NCI-H82 (cell line): ENCODE results near the gene GOLM1.
A peak's percentile ranks its signal among the peaks of the same experiment; 100 is the strongest.
"Not testable (repeated sequence)": the region's sequence is repeated elsewhere in the genome, so short reads cannot be mapped to it uniquely, and the experiment has no call there.

Experiments
- DNase-seq: peaks from one replicate; lab custom pipeline; 2025; lab: John Stamatoyannopoulos, UW

GOLM1 gene

DNA sequence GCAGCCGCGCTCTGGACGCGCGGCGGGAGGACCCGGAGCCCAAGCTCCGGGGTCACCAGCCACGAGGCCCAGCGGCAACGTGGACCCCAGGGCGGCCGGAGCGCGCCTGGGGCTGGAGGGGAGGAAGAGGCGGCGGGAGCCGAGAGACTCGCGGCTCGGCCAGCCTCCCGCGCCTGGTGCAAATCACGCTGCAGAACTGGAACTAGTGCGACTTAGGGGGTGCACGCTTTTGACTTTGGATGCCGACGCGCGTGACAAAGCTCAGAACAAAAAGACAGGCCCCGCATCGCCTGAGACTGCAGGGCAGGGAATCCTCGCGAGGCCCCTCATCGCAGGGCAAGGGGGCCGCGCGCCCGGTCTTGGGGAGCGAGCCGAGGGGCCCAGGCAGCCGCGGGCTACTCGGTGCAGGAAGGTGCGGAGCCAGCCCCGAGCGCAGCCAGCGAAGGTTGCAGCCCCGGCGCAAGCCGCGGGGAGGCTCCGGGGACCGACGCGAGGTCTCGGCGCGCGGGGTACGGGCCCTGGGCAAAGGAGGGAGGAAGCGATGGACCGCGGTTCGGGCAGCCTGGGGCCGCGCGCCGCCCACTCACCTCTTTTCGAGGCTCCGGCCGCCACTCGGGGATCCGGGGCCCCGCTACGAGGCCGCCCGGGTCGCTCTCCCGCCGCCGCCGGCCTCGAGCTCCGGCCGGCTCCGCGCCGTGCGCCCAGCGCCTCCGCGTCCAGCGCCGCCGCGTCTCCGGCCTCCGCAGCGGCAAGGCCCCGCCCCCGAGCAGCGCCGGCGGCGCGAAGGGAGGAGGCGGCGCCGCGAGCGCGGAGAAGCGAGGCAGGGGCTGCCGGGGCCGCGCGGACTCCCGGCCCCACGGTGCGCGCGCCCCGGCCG lies at the start of gene GOLM1:
Gene GOLM1, minus strand, starts transcription at position 735 of the 877 bp plus-strand sequence. CDS start 20,238 bp downstream, outside the sequence.
- peak; percentile 69 for DNase-seq

DNA sequence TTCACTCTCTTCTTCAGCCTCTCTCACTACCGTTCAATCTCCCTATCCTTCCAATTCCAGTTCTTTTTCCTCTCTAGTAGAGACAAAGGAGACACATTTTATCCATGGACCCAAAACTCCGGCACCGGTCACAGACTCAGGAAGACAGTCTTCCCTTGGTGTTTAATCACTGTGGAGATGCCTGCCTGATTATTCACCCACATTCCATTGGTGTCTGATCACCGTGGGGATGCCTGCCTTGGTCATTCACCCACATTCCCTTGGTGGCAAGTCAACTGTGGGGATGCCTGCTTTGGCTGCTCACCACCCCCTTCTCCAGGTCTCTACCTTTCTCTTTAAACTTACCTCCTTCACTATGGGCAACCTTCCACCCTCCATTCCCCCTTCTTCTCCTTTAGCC lies 47.3 kb upstream of the GOLM1 start:
- DNase-seq = not testable (repeated sequence)

- not testable (repeated sequence) for DNase-seq
These were observed 46.6 kb upstream of the GOLM1 start for GRCh38 chr9:86145960-86146359.

- no peak for DNase-seq
These were observed 43.6 kb upstream of the GOLM1 start for GRCh38 chr9:86142973-86143372.

DNA sequence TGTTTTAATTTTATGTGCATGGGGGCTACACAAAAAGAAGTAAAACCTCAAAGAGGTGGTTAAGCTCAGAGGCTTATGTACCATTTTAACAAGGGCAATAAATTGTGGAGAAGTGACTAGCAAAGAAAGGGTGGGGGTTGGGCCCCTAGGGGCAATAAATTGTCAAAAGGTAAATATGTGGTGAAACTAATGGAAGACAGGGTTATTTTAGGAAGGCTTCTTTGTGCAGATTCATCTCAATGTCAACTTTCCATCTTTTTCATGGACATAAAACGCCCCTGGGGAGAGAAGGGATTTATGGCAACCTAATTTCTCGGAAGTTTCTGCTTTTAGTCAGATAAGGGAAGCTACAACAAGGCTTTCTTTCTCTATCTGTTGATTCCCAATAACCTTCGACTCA lies 42.5 kb upstream of the GOLM1 start:
- DNase-seq = no peak

DNA sequence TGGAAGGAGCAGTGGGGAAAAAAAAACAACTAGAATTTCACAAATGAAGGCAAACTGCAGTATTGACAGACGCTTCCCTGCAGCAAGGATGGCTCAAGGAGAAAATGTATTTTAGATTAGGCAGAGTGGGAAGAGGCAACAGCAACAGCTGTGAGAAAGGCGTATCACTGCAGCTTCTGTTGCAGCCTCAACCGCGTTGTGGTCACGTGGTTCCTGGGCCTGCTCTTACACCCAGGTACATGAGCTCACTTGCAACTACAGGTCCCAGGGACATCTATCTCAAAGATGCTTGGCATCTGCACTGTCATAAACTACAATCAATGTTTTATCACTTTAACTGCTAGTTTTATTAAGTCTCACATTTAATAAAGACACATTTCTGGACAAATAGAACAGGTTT lies 36.0 kb upstream of the GOLM1 start:
- DNase-seq = peak; percentile 39

DNA sequence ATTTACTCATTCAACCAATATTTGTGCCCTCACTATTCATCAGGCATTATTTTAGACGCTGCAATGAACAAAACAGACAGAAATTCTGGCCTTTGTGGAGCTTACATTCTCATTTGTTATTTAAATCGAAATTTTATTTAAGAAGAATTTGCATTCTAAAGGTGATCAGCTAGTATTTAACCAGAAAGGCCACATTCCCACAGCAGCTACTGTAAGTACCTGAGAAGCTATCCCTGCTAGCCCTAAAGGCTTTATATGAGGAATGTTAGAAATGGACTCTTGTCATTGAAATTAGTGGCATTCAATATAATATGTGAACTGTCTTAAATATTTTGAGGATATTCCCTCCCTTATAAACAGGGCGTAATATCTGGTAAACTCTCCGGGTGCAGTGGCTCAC lies 35.0 kb upstream of the GOLM1 start:
- no peak for DNase-seq

GRCh38 chr9:86128235-86128822 lies 29.0 kb upstream of the GOLM1 start:
- DNase-seq = no peak

- DNase-seq = no peak
These were observed 27.9 kb upstream of the GOLM1 start for GRCh38 chr9:86126998-86127972.

DNA sequence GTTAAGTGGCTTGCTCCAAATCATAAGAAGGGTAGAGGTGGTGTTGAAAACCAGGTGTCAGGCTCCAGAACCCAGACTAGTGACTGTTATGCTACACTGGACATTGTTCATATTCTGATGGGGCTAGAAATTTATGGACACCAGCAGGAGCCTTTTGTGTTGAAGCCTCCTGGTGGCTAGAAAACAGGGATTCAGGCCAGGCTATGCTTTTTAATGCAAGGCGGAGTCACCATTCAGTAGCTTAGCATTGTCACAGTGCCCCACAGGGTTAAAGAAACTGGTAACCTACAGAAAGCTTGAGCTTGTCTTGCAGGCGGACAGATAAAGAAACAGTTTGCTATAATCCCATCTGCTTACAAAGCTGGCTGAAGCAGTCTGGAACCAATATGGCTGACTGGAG lies 23.0 kb upstream of the GOLM1 start:
- peak; percentile 30 for DNase-seq

- DNase-seq = no peak
These were observed 20.1 kb upstream of the GOLM1 start for GRCh38 chr9:86119457-86119856.

DNA sequence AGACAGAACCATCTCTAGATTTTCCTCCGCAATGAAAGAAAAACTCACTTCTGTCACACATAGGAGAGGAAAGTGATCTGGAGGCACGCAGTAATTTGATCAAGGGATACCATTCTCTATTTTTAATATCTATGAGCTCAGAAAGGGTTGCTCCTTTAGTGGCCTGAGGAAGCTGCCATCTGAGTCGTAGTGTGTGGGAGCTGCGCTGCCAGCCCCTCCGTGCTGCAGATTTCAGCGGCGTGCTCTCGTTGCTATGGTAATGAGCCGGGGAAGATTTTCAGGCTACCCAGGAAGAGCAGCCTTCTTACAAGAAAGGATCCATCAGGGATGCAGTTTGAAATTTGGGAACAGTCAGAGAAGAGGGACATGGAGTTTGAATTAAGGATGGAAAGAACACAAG lies 17.1 kb upstream of the GOLM1 start:
- DNase-seq = no peak

DNA sequence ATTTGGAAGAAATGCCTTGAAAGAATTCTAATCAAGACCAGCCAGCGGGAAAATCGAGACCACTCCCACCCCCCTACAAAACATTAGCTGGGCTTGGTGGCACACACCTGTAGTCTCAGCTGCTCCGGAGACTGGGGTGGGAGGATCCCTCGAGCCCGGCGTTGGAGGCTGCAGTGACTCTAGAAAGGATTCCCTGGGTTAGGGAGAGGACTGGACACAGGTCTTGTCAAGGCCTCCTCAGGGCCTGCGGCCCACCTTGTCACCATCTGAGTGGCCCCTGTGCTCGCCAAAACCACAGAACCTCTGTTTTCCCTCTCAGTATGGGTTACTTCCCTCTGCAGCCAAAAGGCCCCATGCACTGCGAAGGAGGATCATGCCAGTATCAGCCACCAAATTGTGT lies 16.5 kb upstream of the GOLM1 start:
- DNase-seq = no peak

DNA sequence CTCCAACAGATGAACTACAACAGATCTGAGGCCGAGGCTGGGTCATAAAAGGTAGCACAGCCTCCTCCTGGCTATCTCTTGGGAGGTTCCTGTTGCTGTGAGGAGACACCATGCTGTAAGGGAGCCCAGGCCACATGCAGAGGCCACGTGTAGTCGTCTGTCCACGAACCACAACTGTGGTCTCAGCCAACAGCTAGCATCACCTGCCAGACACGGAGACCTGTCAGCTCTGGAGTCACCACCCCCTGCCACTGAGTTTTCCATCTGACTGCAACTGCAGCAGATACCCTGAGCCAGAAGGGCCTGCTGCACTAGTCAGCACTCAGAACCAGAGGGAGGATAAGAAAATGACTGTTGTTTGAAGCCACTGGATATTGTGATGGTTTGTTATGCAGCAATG lies 12.7 kb upstream of the GOLM1 start:
- DNase-seq = no peak

GRCh38 chr9:86102626-86103025 lies 3.3 kb upstream of the GOLM1 start:
- no peak for DNase-seq

- DNase-seq = peak; percentile 48
These were observed 475 bp upstream of the GOLM1 start for GRCh38 chr9:86099701-86100364.

DNA sequence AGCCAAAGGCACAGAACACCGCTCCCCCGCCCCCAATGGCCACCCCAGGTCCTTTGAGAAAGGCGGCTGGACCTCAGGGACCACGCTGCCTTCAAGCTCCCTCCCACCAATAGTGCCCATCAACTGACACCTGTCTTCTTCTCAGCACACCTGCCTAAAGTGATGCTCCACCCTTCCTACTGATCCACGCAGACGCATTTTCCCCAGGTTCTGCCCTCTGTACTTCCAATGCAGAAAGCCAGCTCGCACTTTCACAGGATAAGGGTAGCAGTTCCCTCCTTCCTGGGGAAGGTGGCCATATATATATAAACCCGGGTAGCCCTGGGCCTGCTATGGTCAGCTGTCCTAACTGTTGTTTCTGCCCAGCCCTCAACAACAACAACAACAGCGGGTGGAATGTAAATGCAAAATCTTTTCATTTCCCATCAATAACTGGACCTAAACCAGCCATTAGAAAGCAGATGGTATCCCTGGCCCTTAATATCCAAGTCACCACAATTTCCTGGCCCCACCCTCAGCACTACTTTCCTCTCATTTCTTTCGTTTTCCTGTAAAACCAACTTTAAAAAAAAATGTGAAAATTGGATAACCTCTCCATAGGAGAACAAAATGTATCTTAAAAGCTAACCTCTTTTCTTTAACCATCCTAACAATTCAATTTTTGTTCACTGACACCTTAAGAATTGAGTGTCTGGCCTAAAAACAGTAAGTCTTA lies 1.7 kb downstream of the GOLM1 start:
- no peak for DNase-seq

GRCh38 chr9:86096386-86096785 lies 3.0 kb downstream of the GOLM1 start:
- DNase-seq = no peak

- no peak for DNase-seq
These were observed 5.4 kb downstream of the GOLM1 start for GRCh38 chr9:86093788-86094555.

- DNase-seq = no peak
These were observed 7.9 kb downstream of the GOLM1 start for GRCh38 chr9:86091477-86091876.
